ENCODE results near the gene KPNA2. TPM values are rescaled to one million over a fixed set of nuclear protein-coding genes. Genes with fewer than 3 reads are reported as not detected.
A peak's percentile ranks its signal among the peaks of the same experiment; 100 is the strongest.
"Not testable (repeated sequence)": the region's sequence is repeated elsewhere in the genome, so short reads cannot be mapped to it uniquely, and the experiment has no call there.

KPNA2 gene
- polyA plus RNA-seq, 4 donors, result 104 to 129 (median 113) TPM

DNA sequence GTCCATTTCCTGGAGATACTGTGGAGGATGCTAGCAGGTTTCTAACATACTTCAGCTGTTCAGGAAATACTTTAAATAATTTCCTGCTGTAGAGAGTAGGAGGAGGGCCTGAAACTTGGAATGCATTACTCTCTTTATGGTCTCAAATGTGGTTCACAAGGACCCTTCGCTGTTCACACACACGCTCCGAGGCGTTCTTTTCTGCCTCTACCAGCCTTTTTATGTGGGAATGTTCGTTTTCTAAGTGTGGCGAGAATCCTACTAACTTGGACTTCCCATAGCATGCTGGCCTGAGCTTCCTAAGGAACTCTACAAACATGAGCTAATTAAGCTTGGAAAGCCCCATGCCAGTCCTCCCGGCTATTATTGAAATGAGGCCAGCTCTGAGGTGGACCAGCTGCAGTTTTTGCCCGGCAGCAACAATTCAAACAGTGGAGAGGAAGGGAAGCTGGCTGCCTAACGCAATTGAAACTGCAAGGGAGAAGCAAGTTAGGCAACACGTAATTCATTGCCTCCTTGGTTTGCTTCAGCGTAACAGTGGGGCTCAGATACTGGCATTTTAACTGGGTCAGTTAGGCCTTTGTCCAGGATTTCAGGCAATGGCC lies 18.9 kb downstream of the KPNA2 start:
- DNase-seq (ENCODE audit: low read depth in 4 of 4, low spot score in 3 of 4), result peak in 1 of 4 donors; percentile 44

DNA sequence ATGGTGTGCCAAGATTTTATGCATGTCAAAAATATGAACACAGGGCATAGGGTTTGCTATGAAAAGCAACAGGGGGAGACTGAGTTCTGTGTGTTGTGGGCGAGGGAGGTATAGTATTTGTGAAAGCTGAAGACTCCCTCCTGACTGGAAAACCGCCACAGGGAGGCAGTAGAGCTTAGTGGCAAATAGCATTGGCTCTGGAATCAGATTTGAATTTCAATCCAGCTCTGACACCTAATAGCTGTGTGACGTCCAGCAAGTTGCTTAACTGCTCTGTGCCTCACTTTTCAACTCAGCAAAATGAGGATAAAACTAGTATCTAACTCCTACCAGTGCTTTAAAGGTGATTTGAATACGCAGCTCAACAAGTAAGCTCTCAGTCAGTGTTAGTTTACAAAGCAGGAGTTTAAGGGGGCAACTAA lies 22.0 kb downstream of the KPNA2 start:
- no peak for DNase-seq (ENCODE audit: low read depth in 4 of 4, low spot score in 3 of 4)

DNA sequence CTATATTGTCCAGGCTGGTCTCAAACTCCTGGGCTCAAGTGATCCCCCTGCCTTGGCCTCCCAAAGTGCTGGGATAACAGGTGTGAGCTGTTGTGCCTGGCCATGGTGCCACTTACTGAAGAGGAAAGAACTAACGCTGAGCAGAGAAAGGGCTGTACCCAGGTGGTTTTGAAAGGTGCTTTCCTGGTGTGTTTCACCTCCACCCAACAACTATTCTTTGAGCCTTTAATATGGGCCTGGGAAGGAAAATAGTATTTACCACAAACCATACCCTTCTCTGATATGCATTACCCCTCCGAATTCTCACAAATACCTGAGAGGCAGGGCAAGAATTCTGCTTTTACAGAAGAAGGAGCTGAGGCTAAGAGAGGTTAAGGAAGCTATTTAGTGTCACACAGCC lies 24.8 kb downstream of the KPNA2 start:
- no peak for DNase-seq (ENCODE audit: low read depth in 4 of 4, low spot score in 3 of 4)

DNA sequence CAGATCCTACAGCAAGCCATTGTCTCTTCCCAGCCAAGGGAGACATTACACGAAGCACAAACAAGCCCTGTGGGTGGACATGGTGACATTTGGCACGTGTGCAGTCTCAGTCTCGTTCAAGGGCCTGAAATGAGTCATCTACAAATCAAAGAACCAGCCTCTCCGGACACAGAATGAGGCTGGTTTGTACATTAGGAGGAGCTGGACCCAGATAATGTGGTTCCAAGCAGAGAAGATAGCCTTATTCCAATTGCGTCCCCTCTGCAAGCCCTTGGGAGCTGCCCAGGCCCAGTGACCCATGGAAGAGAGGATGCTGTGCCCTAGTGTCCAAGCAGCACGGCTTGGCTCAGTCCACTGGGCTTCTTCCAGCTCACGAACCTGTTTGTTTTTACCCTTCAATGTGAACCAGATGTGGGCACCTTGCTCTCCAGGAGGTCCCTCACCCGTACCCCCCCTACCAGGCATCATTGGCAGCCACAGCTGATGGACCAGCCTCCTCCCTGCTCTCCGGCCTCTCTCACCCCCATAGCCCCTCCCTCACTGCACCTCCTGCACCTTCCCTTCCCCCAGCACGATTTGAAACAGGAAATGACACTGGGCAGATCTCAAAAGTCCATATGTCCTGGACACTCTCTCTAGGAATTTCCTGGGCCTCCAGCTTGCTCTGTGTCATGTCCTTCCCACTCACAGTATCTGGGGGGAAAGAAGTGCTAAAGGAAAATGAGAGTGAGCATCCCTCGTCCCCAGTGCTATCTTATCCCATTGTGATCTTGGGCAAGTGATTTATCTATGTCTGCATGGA lies 26.2 kb downstream of the KPNA2 start:
- no peak for DNase-seq (ENCODE audit: low read depth in 4 of 4, low spot score in 3 of 4)

DNA sequence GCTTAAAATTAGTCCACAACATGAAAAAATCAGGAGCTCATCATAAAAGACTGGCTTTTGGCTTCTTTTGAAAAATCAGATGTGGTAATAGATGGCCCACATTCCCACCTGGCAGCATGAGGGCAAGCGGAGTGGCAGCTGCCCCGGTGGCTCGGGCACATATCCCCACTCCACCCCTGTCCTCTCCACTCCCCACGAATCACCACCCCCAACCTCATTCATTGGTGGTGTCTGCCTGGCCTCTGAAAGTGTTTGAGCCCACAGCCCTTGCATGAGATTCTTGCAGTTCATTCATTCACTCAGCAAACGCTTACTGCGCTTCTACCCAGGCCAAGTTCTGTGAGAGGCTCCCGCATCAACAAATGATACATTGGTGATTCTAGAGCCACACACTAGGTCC lies 29.8 kb downstream of the KPNA2 start:
- not testable (repeated sequence) for DNase-seq (ENCODE audit: low read depth in 4 of 4, low spot score in 3 of 4)

DNA sequence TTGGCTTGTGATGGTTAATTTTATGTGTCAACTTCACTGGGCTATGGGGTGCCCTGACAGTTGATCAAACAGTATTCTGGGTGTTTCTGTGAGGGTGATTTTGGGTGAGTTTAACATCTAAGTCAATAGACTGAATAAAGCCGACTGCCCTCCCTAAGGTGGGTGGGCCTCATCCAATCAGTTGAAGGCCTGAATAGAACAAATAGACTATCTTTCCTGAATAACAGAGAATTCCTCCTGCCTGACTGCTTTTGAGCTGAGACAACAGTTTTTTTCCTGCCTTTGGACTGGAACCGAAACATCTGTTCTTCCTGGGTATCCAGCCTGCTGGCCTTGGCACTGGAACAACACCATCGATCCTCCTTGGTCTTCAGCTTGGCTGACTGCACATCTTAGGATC lies 33.0 kb downstream of the KPNA2 start:
- not testable (repeated sequence) for DNase-seq (ENCODE audit: low read depth in 4 of 4, low spot score in 3 of 4)

DNA sequence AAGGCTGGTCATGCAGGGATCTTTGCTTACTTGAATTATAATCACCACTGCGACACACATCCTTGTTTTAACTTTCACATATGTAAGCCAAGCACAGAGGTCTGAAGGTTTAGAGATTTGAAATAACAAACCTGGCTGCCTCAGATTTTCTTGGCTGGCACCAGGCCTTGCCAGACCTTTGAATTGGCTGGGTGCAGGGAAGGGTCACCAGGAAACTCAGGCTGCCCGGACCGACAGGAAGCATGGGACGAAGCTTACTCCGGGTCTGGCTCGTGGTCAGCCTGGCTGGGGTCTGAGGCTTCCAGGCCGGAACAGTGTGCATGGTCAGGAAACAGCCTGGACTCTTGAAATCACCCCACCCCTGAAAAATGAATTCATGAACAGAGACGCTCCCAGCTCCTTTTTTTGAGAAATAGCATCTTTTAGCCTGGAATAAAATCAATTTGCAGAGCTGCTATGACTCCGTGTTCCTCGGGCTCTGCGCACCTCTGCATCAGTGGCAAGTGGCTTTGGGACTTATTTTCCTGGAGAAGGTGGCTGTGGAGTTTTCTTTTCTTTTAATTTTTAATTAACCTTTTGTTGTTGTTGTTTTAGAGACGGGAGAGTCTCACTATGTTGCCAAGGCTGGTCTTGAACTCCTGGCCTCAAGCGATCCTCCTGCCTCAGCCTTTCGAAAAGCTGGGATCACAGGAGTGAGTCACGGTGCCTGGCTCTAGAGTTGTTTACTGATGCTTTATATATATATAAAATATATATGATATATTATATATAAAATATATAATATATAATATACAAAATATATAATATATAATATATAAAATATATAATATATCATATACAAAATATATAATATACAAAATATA lies 35.3 kb downstream of the KPNA2 start:
- not testable (repeated sequence) for DNase-seq (ENCODE audit: low read depth in 4 of 4, low spot score in 3 of 4)

DNA sequence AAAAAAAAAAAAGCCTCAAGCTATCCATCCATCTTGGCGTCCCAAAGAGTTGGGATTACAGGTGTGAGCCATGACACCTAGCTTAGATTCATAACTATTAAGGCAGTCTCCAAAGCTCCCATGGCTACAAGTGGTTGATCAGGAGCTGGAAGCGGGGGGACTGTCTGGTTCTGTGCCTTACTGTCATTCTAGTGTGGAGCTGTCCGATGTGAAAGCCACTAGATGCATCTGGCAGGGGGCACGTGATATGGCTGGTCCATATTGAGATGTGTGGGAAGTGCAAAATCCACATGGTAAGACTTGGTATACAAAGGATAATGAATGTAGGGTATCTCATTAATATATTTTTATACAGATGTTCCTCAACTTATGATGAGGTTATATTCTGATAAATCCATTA lies 38.7 kb downstream of the KPNA2 start:
- DNase-seq (ENCODE audit: low read depth in 4 of 4, low spot score in 3 of 4), result no peak

DNA sequence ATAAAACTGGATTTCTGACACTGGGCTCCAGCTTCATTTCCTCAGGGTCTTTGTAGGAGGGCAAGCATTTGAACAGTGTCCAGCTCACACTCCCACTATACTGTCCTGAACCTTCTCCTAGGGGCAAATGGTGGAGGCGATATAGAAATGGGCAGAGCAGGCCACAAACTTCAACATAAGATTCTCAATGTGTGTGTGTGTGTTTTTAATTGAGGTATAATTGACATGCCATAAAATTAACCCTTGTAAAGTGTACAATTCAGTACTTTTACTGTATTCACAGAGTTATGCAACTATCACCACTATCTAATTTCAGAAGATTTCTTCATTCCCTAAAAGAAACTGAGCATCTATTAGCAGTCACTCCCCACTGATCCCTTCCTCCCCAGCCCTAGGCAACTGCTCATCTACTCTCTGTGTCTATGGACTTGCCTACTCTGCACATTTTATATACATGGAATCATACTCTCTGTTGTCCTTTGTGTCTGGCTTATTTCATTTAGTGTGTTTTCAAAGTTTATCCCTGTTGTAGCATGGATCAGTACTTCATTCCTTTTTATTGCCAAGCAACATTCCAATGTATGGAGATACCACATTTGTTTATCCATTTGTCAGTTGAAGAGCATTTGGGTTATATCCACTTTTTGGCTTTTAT lies 40.5 kb downstream of the KPNA2 start:
- not testable (repeated sequence) for DNase-seq (ENCODE audit: low read depth in 4 of 4, low spot score in 3 of 4)

DNA sequence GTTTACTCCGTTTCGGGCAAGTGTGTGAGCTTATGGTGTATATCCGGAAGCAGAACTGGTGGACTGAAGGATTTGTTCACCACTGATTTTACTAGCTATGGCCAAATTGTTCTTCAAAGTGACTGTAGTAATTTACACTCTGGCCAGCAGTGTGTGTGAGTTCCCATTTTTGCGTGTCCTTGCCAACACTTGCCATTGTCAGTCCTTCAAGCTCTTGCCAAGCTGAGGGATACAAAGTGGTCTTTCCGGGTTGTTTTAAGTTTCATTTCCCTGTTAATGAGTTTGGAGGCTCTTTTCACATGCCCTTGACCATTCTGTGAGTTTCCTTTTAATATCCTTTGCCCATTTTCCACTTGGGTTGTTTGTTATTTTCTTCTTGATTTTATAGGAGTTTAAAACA lies 42.0 kb downstream of the KPNA2 start:
- not testable (repeated sequence) for DNase-seq (ENCODE audit: low read depth in 4 of 4, low spot score in 3 of 4)

DNA sequence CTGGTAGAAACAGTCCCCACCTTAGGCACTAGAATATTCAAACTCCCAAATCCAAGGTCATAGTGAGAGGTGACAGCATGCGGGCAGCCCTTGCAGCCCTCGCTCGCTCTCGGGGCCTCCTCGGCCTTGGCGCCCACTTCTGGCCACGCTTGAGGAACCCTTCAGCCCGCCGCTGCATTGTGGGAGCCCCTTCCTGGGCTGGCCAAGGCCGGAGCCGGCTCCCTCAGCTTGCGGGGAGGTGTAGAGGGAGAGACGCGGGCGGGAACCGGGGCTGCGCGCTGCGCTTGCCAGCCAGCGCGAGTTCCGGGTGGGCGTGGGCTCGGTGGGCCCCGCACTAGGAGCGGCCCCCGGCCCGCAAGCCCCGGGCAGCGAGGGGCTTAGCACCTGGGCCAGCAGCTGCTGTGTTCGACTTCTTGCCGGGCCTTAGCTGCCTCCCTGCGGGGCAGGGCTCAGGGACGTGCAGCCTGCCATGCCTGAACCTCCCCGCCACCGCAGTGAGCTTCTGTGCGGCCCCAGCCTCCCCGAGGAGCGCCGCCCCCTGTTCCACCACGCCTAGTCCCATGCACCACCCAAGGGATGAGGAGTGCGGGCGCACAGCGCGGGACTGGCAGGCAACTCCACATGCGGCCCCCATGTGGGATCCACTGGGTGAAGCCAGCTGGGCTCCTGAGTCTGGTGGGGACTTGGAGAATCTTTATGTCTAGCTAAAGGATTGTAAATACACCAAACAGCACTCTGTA lies 45.0 kb downstream of the KPNA2 start:
- no peak for DNase-seq (ENCODE audit: low read depth in 4 of 4, low spot score in 3 of 4)

DNA sequence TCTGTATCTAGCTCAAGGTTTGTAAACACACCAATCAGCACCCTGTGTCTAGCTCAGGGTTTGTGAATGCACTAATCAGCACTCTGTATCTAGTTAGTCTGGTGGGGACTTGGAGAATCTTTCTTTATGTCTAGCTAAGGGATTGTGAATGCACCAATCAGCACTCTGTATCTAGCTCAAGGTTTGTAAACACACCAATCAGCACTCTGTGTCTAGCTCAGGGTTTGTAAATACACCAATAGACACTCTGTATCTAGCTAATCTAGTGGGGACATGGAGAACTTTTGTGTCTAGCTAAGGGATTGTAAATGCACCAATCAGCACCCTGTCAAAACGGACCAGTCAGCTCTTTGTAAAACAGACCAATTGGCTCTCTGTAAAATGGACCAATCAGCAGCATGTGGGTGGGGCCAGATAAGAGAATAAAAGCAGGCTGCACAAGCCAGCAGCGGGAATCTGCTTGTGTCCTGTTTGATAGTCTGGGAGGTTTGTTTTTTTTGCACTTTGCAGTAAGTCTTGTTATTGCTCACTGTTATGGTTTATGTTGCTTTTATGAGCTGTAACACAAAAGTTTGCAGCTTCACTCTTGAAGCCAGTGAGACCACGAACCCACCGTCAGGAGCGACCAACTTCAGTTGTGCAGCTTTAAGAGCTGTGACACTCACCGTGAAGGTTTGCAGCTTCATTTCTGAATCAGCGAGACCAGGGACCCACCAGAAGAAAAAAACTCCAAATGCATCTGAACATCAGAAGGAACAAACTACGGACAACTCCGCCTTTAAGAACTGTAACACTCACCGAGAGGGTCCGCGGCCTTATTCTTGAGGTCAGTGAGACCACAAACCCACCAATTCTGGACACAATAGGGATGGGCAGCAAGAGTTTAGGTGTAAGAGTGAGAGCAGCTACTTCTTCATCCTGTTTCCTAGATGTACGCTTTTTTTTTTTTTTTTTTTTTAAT lies 46.0 kb downstream of the KPNA2 start:
- not testable (repeated sequence) for DNase-seq (ENCODE audit: low read depth in 4 of 4, low spot score in 3 of 4)

DNA sequence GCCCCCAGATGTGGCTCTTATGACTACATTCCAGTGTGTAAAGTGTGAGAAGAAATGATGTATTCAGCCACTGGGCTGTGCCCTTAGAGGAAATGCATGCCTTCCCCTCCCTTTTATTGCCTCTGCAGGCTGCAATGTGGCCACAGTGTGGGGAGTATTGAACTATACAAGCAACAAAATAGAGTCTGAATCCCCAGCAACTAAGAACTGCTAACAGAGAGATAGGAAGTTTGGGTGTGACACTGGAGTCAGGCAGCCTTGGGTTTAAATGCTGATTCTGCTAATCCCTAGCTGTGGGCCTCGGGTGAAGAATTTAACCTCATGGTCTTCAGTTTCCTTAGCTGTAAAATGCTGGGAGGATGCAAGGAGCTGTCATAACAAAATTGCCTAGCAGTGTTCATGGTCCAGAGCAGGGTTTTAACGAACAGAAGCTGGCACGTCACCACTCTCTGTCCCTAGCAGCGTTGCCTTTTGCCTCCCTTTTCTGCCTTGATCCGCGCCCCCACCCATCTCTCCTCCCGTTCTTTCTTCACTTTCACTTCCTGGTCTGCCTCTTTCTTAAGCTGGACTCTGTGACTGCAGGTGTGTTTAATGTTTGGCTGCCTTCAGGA lies 50.3 kb downstream of the KPNA2 start:
- DNase-seq (ENCODE audit: low read depth in 4 of 4, low spot score in 3 of 4), result no peak

DNA sequence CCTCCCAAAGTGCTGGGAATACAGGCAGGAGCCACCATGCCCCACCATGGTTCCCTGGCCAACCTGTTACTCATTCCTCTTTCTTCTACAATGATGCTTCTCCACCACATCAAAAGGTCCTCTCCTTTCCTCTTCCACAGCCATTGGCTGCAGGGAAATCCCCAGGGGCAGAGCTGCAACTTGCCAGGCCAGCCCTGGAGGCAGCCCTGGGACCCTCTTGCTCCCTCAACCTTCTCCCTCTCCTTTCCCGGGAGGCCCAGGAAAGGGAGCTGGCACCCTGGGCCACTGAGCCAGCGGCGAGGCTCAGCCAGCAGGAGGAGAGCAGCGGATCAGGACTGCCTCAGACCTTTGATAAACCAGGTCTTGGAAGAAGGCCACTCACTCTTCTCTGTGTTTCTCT lies 51.1 kb downstream of the KPNA2 start:
- not testable (repeated sequence) for DNase-seq (ENCODE audit: low read depth in 4 of 4, low spot score in 3 of 4)

DNA sequence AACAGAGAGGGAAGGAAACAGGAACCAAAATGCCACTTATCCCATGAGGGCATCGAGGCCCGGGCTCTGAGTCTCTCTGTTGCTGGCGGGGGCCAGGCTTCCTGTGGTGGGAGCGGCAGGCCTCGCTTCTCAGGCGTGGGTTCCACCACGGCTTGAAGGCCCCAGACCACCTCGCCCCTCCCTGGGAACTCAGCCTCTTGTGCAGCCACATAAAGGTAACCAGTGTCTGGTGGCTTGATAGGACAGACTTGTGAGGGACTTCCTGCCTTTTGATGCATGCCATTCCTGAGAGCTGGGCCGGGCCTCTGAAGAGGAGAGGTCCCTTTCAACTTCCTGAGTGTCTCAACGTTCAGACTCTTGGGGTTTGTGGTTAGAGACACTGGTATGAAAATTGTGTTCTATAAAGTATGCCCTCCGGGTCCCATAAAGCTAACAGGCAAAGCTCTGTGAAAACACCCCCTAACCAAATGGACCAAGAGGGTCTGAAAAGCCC lies 51.6 kb downstream of the KPNA2 start:
- not testable (repeated sequence) for DNase-seq (ENCODE audit: low read depth in 4 of 4, low spot score in 3 of 4)

DNA sequence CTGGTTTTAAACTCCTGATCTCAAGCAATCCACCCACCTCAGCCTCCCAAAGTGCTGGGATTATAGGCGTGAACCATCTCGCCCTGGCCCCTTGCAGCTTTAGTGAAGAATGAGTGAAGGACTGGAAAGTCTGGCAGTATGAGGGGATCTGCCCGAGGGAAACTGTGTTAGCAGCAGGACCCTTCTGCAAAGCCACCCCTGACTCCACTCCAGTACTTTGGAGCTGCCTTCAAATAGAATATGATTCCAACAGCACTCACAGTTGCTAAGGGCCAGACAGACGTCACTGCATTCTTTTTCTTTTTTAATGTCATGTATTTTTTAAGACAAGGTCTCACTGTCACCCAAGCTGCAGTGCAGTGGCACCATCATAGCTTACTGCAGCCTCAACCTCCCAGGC lies 52.3 kb downstream of the KPNA2 start:
- no peak for DNase-seq (ENCODE audit: low read depth in 4 of 4, low spot score in 3 of 4)

DNA sequence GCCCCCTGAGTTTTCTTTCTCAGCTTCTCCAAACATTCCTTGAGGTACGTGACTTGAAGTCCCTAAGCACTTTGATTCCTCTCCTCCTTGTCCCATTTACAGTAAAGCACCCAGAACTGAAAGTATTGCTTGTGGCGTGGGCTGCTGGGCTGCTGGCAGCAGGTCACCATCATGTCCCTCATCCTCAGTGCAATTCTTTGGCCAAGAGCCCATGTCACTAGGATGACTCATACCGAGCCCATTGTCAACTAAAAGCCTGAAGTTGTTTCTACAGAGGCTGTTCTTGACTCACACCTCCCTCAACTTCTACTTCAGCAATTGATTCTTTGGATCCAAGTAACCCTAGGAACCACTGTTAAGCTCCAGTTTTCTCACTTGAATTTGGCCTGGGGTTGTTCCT lies 54.3 kb downstream of the KPNA2 start:
- DNase-seq (ENCODE audit: low read depth in 4 of 4, low spot score in 3 of 4), result no peak

DNA sequence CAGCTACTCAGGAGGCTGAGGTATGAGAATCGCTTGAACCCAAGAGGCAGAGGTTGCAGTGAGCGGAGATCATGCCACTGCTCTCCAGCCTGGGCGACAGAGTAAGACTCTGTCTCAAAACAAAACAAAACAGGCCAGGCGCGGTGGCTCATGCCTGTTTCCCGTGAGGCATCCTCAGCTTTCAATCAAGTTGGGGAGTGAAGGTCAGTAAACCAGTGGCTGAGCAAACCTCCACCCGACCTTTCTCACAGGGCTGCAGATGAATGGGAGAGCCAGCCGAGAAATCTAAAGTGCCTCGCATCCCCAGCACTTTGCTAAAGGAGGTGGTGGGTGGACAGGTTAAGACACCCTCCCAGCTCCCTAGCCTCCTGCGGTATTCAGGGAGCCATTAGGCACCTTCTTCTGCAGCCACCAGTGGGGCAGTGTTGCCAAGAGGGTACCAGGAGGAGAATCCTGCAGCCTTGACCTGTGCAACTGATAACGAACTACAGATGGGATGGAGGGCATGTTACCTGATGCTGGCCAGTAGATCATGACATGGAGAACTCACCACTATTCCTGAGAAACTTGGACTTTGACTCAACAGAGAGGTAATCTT lies 59.0 kb downstream of the KPNA2 start:
- no peak for DNase-seq (ENCODE audit: low read depth in 4 of 4, low spot score in 3 of 4)

Measured in right renal pelvis (tissue), 4 donors.